ENCODE results near the gene SYNPR.
"Not testable (repeated sequence)": the region's sequence is repeated elsewhere in the genome, so short reads cannot be mapped to it uniquely, and the experiment has no call there.

SYNPR gene

DNA sequence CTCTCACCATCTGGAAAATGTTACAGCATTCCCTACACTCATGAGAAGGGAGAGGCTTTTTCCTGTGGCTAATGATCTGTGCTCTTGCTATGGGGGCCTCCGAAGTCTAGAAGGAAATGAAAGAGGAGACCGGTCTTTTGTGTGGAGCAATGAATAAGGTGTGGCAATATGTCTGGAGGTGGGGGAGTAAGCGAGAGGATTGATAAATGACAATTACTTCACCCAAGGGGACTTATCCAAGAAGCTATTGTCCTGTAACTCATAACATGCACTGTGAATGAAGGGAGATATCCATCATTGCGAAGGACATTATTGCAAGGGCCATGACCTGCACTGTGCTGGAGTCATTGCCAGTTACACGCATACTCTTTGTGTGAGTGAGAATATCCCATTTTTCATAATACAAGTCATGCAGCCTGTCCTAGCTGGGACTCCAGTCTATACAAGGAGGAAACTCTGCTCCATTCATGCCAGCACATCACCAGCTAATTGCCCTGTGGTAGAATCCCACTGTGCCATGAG, 37.7 kb upstream of the SYNPR start:
- no peak overlapping the region for H3K4me3 ChIP-seq (replicated peaks; ENCODE audit: low read depth, low read length)
- TF ChIP-seq, protein P1, sequence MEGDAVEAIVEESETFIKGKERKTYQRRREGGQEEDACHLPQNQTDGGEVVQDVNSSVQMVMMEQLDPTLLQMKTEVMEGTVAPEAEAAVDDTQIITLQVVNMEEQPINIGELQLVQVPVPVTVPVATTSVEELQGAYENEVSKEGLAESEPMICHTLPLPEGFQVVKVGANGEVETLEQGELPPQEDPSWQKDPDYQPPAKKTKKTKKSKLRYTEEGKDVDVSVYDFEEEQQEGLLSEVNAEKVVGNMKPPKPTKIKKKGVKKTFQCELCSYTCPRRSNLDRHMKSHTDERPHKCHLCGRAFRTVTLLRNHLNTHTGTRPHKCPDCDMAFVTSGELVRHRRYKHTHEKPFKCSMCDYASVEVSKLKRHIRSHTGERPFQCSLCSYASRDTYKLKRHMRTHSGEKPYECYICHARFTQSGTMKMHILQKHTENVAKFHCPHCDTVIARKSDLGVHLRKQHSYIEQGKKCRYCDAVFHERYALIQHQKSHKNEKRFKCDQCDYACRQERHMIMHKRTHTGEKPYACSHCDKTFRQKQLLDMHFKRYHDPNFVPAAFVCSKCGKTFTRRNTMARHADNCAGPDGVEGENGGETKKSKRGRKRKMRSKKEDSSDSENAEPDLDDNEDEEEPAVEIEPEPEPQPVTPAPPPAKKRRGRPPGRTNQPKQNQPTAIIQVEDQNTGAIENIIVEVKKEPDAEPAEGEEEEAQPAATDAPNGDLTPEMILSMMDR (IDR thresholded peaks at IDR 0.05; ENCODE audit: insufficient read depth, low read length, poor library complexity, severe bottlenecking) = no peak
- H3K36me3 ChIP-seq (ENCODE audit: control insufficient read depth, insufficient read depth, low read length) = no peaks in the 10 kb centered on the region
- no peak for DNase-seq (ENCODE audit: extremely low read depth, insufficient read length)
- H3K27me3 ChIP-seq (replicated peaks; ENCODE audit: control insufficient read depth, insufficient read depth, low read length) = no peaks in the 10 kb centered on the region

DNA sequence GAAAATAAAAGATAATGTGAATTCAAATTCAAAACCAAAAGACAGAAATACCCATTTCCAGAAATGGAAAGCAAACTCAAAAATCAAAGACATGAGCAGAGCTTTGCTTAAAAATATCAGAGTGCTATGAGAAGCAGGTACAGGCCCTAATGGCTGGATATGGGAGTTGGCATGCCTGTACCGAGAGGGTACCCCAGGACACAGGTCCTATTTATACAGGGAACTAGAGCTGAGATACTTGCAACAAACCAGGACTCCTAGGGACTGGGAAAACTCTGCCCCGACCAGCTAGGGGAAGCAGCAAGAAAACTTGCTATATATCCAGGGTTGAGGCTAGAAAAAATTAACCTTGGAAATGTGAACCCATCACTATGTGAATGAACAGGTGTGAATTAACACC, 36.0 kb upstream of the SYNPR start:
- no peak for DNase-seq (ENCODE audit: extremely low read depth, insufficient read length)
- Histone ChIP-seq H3K27me3 (replicated peaks; ENCODE audit: control insufficient read depth, insufficient read depth, low read length) (no peaks in the 10 kb centered on the region), H3K4me3 (replicated peaks; ENCODE audit: low read depth, low read length) (no peak overlapping the region)

DNA sequence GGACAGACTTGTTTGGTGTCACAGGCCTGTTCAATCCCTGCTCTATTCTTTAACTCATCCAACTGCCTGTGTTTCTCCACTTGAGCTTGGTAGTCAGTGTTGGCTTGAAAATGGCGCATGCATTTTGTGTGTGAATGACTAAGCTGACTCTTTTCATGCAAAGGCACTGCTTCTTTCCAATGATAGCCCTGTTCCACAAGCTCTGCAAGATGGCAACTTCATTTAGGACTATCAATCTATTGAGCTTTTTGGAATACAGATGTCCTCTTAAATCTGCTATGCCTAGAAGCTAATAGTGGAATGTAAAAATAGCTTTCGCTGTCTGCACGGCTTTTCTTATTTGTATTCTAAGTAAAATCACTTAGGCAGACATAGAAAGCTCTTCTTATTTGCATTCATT, 33.6 kb upstream of the SYNPR start:
- Histone ChIP-seq H3K36me3 (ENCODE audit: control insufficient read depth, insufficient read depth, low read length) (no peaks in the 10 kb centered on the region), H3K27me3 (replicated peaks; ENCODE audit: control insufficient read depth, insufficient read depth, low read length) (no peaks in the 10 kb centered on the region), H3K4me3 (replicated peaks; ENCODE audit: low read depth, low read length) (no peak overlapping the region)
- no peak for DNase-seq (ENCODE audit: extremely low read depth, insufficient read length)
- TF ChIP-seq, protein P1 (IDR thresholded peaks at IDR 0.05; ENCODE audit: insufficient read depth, low read length, poor library complexity, severe bottlenecking) = no peak

More for the DNA sequence above, 36.0 kb upstream of the SYNPR start:
- TF ChIP-seq, protein P1 (IDR thresholded peaks at IDR 0.05; ENCODE audit: insufficient read depth, low read length, poor library complexity, severe bottlenecking) = no peak
- H3K36me3 ChIP-seq (ENCODE audit: control insufficient read depth, insufficient read depth, low read length) = no peaks in the 10 kb centered on the region

DNA sequence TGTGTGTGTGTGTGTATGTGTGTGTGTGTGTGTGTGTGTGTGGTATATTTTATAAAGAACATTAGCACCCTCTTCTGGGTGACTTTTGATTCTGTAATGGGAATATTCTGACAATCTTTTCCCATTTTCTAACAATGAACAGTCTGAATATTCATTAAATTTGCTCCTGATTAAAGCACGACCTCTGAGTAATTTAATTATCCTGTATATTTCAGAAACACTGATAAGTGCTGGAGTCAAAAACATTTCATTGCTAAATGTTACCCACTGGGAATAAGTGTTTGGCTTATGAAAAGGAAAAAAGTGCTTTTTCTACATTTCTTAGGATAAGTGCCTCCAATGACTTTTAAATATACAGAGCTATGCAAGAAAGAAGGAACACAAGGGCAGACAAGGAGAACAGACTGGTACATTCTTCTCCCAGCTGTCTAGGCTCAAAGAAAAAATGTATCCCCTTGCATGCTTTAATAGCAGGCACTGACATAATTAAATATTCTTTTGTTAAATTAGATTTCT, 32.3 kb upstream of the SYNPR start:
- Histone ChIP-seq H3K4me3 (replicated peaks; ENCODE audit: low read depth, low read length) (no peak overlapping the region), H3K36me3 (ENCODE audit: control insufficient read depth, insufficient read depth, low read length) (no peaks in the 10 kb centered on the region), H3K27me3 (replicated peaks; ENCODE audit: control insufficient read depth, insufficient read depth, low read length) (no peaks in the 10 kb centered on the region)
- no peak for DNase-seq (ENCODE audit: extremely low read depth, insufficient read length)
- TF ChIP-seq, protein P1 (IDR thresholded peaks at IDR 0.05; ENCODE audit: insufficient read depth, low read length, poor library complexity, severe bottlenecking) = no peak

DNA sequence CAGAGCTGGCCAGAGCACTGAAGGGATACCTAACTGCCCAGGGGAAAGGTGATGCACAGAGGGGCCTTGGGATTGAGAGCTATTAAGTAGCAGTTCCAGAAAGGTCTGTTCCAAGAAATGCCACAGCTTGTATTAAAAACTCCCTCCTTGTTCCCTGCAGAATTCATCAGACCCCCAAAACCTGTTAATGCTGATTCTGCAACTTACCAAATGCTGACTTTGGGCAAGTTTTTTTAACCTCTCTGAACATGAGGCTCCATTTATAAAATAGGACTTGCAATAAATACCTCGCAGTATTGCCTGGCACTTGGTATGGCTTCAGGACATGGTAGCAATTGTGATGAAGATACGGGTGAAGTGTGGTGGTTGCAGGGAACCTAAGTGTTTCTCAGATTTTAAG, 30.1 kb upstream of the SYNPR start:
- H3K27me3 ChIP-seq (replicated peaks; ENCODE audit: control insufficient read depth, insufficient read depth, low read length) = no peaks in the 10 kb centered on the region
- DNase-seq (ENCODE audit: extremely low read depth, insufficient read length) = no peak
- TF ChIP-seq, protein P1 (IDR thresholded peaks at IDR 0.05; ENCODE audit: insufficient read depth, low read length, poor library complexity, severe bottlenecking) = no peak
- H3K4me3 ChIP-seq (replicated peaks; ENCODE audit: low read depth, low read length) = no peak overlapping the region
- H3K36me3 ChIP-seq (ENCODE audit: control insufficient read depth, insufficient read depth, low read length) = no peaks in the 10 kb centered on the region

DNA sequence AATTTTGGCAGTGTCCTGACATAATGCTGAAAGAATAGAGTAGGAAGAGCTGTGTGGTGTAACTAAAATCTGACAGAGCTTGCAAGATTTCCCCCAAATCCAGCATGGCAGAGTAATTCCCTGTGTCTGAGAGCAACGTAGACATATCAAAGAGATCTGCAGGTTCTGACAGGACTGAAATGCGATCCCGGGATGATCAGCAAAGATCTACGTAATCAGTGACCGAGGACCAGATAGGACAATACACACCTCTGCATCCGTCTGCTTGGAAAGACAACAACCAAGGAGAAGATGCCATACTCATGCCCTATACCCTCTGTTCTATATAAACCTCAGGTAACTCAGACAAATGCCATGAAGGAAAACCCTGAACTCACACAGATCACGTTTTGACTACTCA, 26.6 kb upstream of the SYNPR start:
- H3K36me3 ChIP-seq (ENCODE audit: control insufficient read depth, insufficient read depth, low read length) = no peaks in the 10 kb centered on the region
- H3K27me3 ChIP-seq (replicated peaks; ENCODE audit: control insufficient read depth, insufficient read depth, low read length) = no peaks in the 10 kb centered on the region
- TF ChIP-seq, protein P1 (IDR thresholded peaks at IDR 0.05; ENCODE audit: insufficient read depth, low read length, poor library complexity, severe bottlenecking) = no peak
- no peak for DNase-seq (ENCODE audit: extremely low read depth, insufficient read length)
- no peak overlapping the region for H3K4me3 ChIP-seq (replicated peaks; ENCODE audit: low read depth, low read length)

DNA sequence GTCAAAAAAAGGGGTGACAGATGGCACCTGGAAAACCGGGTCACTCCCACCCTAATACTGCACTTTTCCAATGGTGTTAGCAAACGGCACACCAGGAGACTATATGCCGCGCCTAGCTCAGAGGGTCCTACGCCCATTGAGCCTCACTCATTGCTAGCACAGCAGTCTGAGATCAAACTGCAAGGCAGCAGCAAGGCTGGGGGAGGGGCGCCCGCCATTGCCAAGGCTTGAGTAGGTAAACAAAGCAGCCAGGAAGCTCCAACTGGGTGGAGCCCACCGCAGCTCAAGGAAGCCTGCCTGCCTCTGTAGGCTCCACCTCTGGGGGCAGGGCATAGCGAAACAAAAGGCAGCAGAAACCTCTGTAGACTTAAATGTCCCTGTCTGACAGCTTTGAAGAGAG, 22.3 kb upstream of the SYNPR start:
- DNase-seq (ENCODE audit: extremely low read depth, insufficient read length); H3K27me3 ChIP-seq (replicated peaks; ENCODE audit: control insufficient read depth, insufficient read depth, low read length); H3K36me3 ChIP-seq (ENCODE audit: control insufficient read depth, insufficient read depth, low read length); H3K4me3 ChIP-seq (replicated peaks; ENCODE audit: low read depth, low read length): not testable (repeated sequence)

Data from GM06990 (cell line).